ENCODE data around the gene ACVR1. TPM values are rescaled to one million over a fixed set of nuclear protein-coding genes. Genes with fewer than 3 reads are reported as not detected.

The ACVR1 gene
- total RNA-seq, 1 donor from 2014 or later = 24.3 TPM

DNA sequence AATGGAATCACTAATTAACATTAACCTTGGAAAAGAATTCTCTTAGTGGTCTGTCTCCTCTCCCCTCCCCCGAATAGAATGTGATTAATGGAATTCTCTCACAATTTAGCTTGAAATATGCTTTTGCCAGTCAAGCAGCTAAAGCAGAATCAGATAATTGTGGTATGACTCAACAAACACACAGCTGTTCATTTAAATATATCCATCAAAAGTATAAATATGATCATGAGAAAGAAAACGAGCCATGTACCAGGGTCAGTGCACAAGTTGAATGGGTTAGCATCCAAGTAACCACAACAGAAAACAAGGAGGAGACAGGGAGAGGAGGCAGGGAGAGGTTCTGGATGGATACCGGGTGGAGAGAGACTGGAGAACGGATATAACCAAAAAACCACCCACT, 66.9 kb downstream of the ACVR1 start:
- H3K9me3 Mint-ChIP-seq (ENCODE audit: low read depth) = no peaks in the 10 kb centered on the region
- peaks cover 6% of the 10 kb centered on the region for H3K36me3 Mint-ChIP-seq (ENCODE audit: insufficient read depth)
- no peak overlapping the region for H3K27ac Mint-ChIP-seq
- no peak for DNase-seq (ENCODE audit: low spot score, unreplicated experiment)
- no peak overlapping the region for H3K4me3 Mint-ChIP-seq (ENCODE audit: low read depth)
- H3K4me1 Mint-ChIP-seq (ENCODE audit: low read depth) = peaks cover 7% of the 10 kb centered on the region
- TF ChIP-seq, protein P1, sequence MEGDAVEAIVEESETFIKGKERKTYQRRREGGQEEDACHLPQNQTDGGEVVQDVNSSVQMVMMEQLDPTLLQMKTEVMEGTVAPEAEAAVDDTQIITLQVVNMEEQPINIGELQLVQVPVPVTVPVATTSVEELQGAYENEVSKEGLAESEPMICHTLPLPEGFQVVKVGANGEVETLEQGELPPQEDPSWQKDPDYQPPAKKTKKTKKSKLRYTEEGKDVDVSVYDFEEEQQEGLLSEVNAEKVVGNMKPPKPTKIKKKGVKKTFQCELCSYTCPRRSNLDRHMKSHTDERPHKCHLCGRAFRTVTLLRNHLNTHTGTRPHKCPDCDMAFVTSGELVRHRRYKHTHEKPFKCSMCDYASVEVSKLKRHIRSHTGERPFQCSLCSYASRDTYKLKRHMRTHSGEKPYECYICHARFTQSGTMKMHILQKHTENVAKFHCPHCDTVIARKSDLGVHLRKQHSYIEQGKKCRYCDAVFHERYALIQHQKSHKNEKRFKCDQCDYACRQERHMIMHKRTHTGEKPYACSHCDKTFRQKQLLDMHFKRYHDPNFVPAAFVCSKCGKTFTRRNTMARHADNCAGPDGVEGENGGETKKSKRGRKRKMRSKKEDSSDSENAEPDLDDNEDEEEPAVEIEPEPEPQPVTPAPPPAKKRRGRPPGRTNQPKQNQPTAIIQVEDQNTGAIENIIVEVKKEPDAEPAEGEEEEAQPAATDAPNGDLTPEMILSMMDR (IDR thresholded peaks at IDR 0.05; ENCODE audit: unreplicated experiment) = no peak
- no peaks in the 10 kb centered on the region for H3K27me3 Mint-ChIP-seq

DNA sequence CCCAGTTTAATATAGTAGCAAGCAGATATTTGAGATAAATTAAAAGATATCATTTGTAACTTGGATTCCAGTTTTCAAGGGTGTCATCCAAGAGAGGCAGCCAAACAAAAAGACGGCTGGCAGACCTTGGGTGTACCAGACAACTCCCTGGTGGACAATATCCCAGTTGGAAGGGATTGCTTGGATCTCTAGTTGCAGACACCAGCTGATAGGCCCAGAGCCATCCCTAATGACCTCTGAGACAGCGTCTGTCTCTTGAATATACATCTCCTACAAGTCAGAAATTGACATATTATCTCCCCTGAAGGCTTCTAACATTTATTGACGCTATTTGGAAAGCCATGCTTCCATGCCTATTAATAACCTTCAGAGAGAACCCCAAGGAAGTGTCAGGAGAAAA, 67.7 kb downstream of the ACVR1 start:
- H3K4me3 Mint-ChIP-seq (ENCODE audit: low read depth) = no peak overlapping the region
- H3K9me3 Mint-ChIP-seq (ENCODE audit: low read depth) = no peaks in the 10 kb centered on the region
- TF ChIP-seq, protein P1 (IDR thresholded peaks at IDR 0.05; ENCODE audit: unreplicated experiment) = no peak
- H3K4me1 Mint-ChIP-seq (ENCODE audit: low read depth) = peaks cover 7% of the 10 kb centered on the region
- H3K36me3 Mint-ChIP-seq (ENCODE audit: insufficient read depth) = peaks cover 6% of the 10 kb centered on the region
- H3K27ac Mint-ChIP-seq = no peak overlapping the region
- H3K27me3 Mint-ChIP-seq = no peaks in the 10 kb centered on the region
- no peak for DNase-seq (ENCODE audit: low spot score, unreplicated experiment)

DNA sequence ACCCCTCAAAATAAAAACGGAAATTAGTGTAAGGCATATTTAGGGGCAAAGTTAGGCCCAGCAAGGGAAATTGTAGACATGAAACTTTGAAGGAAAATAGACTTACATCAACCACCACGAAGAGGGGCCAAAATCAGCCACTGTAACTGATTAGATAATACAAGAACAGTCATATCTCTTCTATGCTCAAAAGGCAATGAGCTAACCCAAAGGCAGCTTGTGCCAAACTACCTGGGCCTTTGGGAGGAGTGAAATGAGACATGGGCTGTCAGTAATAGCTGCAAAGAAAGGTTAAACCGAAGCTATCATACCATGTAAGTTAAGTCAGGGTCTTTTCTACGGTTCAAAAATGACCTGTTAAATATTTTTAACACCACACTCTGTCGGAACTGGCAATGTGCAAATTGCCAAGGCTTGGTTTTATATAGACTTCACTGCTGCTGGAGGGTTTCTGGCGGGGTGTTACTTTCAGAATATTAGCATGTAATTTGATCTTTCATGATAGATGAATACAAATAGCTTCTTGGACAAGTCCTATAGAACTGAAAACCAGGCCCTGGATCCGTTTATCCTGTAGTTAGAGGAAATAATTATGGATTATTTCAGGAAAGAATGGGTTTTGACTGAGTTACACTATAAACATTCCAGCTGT, 69.6 kb downstream of the ACVR1 start:
- H3K4me3 Mint-ChIP-seq (ENCODE audit: low read depth) = no peak overlapping the region

DNA sequence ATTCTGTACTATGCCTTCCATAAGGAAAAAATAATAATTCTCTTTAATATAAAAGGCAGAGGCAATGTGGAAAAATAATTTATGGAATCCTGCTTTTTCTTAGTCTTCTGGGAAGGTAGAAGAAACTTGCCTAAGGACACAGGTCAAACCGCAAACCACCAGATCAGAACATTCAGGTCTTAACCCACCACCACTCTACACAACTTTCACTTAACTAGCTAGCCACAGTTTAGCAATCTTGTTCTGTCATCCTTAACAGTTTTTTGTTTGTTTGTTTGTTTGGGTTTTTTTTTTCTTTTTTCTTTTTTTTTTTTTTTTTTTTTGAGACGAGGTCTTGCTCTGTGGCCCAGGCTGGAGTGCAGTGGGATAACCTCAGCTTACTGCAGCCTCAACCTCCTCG, 70.6 kb downstream of the ACVR1 start:
- Mint-ChIP-seq H3K4me3 (ENCODE audit: low read depth) (no peak overlapping the region), H3K4me1 (ENCODE audit: low read depth) (peaks cover 7% of the 10 kb centered on the region), H3K27me3 (no peaks in the 10 kb centered on the region), H3K9me3 (ENCODE audit: low read depth) (no peaks in the 10 kb centered on the region), H3K27ac (no peak overlapping the region), H3K36me3 (ENCODE audit: insufficient read depth) (peaks cover 5% of the 10 kb centered on the region)
- no peak for DNase-seq (ENCODE audit: low spot score, unreplicated experiment)
- TF ChIP-seq, protein P1 (IDR thresholded peaks at IDR 0.05; ENCODE audit: unreplicated experiment) = no peak

More for the DNA sequence above, 69.6 kb downstream of the ACVR1 start:
- Mint-ChIP-seq H3K9me3 (ENCODE audit: low read depth) (no peaks in the 10 kb centered on the region), H3K27ac (peak overlapping the region; percentile 63), H3K27me3 (no peaks in the 10 kb centered on the region), H3K36me3 (ENCODE audit: insufficient read depth) (peaks cover 6% of the 10 kb centered on the region), H3K4me1 (ENCODE audit: low read depth) (peaks cover 7% of the 10 kb centered on the region)
- TF ChIP-seq, protein P1 (IDR thresholded peaks at IDR 0.05; ENCODE audit: unreplicated experiment) = no peak
- DNase-seq (ENCODE audit: low spot score, unreplicated experiment) = no peak

DNA sequence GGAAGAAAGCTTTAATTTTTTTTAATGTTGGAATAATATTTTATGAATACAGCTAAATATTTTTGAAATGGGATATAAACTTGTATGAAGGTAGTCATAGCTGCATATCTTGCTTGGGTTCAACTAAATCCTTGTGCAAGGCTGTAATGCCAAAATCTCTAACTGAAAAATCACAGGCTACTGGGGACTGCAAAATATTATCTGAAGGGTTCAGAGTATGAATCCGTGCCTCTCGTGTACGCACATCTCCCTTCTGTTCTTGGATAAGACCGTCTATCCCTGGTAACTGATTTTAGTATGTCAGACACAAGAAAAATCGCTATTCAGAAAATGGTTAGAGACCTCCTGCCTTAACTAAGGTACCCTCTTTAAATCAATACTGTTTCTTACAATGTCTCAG, 71.8 kb downstream of the ACVR1 start:
- no peak overlapping the region for H3K27ac Mint-ChIP-seq
- peaks cover 3% of the 10 kb centered on the region for H3K36me3 Mint-ChIP-seq (ENCODE audit: insufficient read depth)
- H3K4me3 Mint-ChIP-seq (ENCODE audit: low read depth) = no peak overlapping the region
- TF ChIP-seq, protein P1 (IDR thresholded peaks at IDR 0.05; ENCODE audit: unreplicated experiment) = no peak
- no peak for DNase-seq (ENCODE audit: low spot score, unreplicated experiment)
- H3K4me1 Mint-ChIP-seq (ENCODE audit: low read depth) = peaks cover 7% of the 10 kb centered on the region
- H3K9me3 Mint-ChIP-seq (ENCODE audit: low read depth) = no peaks in the 10 kb centered on the region
- H3K27me3 Mint-ChIP-seq = no peaks in the 10 kb centered on the region

Data from progenitor cell of endocrine pancreas (in vitro differentiated cells).